OCI-LY1 (cell line): ENCODE data around the gene THNSL1.

Source experiments
- H2AFZ ChIP-seq: fragments of 200-600 bp; sonication (generic), shearing (Covaris generic); 2 replicates; pipeline ENCODE4 v1.6.0; 2014; ENCODE audit warnings: antibody characterized with exemption, mild to moderate bottlenecking, low read length
- H3F3A ChIP-seq: fragments of 200-600 bp; sonication (generic), shearing (Covaris generic); 2 replicates; pipeline ENCODE4 v1.6.0; 2014; ENCODE audit warnings: mild to moderate bottlenecking, antibody characterized with exemption, low read length, moderate library complexity; ENCODE audit not compliant: insufficient read depth
- H3K27ac ChIP-seq: fragments of 200-600 bp; sonication (generic); 2 replicates; pipeline ENCODE4 v1.5.1; 2014; ENCODE audit warnings: low read length, mixed run types, mild to moderate bottlenecking, low read depth; ENCODE audit not compliant: poor library complexity, severe bottlenecking
- H3K27me3 ChIP-seq: fragments of 200-600 bp; sonication (generic); 2 replicates; pipeline ENCODE4 v1.6.0; 2014; ENCODE audit warnings: antibody characterized with exemption, mild to moderate bottlenecking, low read length, moderate library complexity; ENCODE audit not compliant: insufficient read depth
- H3K36me3 ChIP-seq: fragments of 200-600 bp; sonication (generic); 2 replicates; pipeline ENCODE4 v1.6.1; 2014; ENCODE audit warnings: mild to moderate bottlenecking, antibody characterized with exemption, low read length, moderate library complexity, mixed read lengths; ENCODE audit not compliant: insufficient read depth
- H3K4me1 ChIP-seq: fragments of 200-600 bp; sonication (generic); 2 replicates; pipeline ENCODE4 v1.5.1; 2014; ENCODE audit warnings: mild to moderate bottlenecking, low read length, moderate library complexity; ENCODE audit not compliant: insufficient read depth, severe bottlenecking
- H3K4me2 ChIP-seq: fragments of 200-600 bp; sonication (generic), shearing (Covaris generic); 2 replicates; pipeline ENCODE4 v1.6.1; 2014; ENCODE audit warnings: low read length
- H3K4me3 ChIP-seq: fragments of 200-600 bp; sonication (generic); 2 replicates; pipeline ENCODE4 v1.5.1; 2014; ENCODE audit warnings: low read length, low read depth, mild to moderate bottlenecking, mixed read lengths; ENCODE audit not compliant: poor library complexity, severe bottlenecking
- H3K79me2 ChIP-seq: fragments of 200-600 bp; shearing (Covaris generic); 2 replicates; pipeline ENCODE4 v1.6.1; 2016; ENCODE audit warnings: mixed run types, low read length, mixed read lengths; ENCODE audit not compliant: insufficient read depth
- H3K9ac ChIP-seq: fragments of 200-600 bp; sonication (generic), shearing (Covaris generic); 2 replicates; pipeline ENCODE4 v1.6.1; 2014; ENCODE audit warnings: mild to moderate bottlenecking, low read length, mixed read lengths
- H3K9me2 ChIP-seq: fragments of 200-600 bp; sonication (generic), shearing (Covaris generic); 2 replicates; pipeline ENCODE4 v1.6.1; 2014; ENCODE audit warnings: low read depth, mild to moderate bottlenecking, low read length, mixed read lengths
- H3K9me3 ChIP-seq: fragments of 200-600 bp; shearing (Covaris generic); 2 replicates; pipeline ENCODE4 v1.6.1; 2014; ENCODE audit warnings: low read length, mixed read lengths
- H4K20me1 ChIP-seq: fragments of 200-600 bp; sonication (generic), shearing (Covaris generic); 2 replicates; pipeline ENCODE4 v1.6.0; 2016; ENCODE audit warnings: mild to moderate bottlenecking, low read length; ENCODE audit not compliant: insufficient read depth
- CTCF ChIP-seq: fragments of 200-600 bp; sonication (generic), shearing (Covaris generic); IDR thresholded peaks from 2 replicates; pipeline ENCODE4 v1.5.1; 2017; ENCODE audit warnings: mild to moderate bottlenecking, antibody characterized with exemption, low read length, moderate library complexity, mixed read lengths
- EZH2 ChIP-seq: fragments of 200-600 bp; sonication (generic), shearing (Covaris generic); IDR thresholded peaks from 2 replicates; pipeline ENCODE4 v1.8.0; 2017; ENCODE audit warnings: borderline replicate concordance, mixed run types, mild to moderate bottlenecking, antibody characterized with exemption, low read length, moderate library complexity, mixed read lengths

Gene THNSL1

GRCh38 chr10:25059990-25060389 lies 43.6 kb downstream of the THNSL1 start:
- H3K4me3 ChIP-seq = no peak overlapping the region
- no peaks in the 10 kb centered on the region for H3K4me1 ChIP-seq
- TF ChIP-seq EZH2 (no peak), CTCF (no peak)
- no peaks in the 10 kb centered on the region for H3K9me3 ChIP-seq
- H3K27ac ChIP-seq = no peak overlapping the region
- no peaks in the 10 kb centered on the region for H3K36me3 ChIP-seq
- H2AFZ ChIP-seq = no peak overlapping the region
- no peaks in the 10 kb centered on the region for H4K20me1 ChIP-seq
- H3K9ac ChIP-seq = no peak overlapping the region
- no peaks in the 10 kb centered on the region for H3K79me2 ChIP-seq
- no peaks in the 10 kb centered on the region for H3K9me2 ChIP-seq
- no peaks in the 10 kb centered on the region for H3K27me3 ChIP-seq
- H3F3A ChIP-seq = no peaks in the 10 kb centered on the region
- H3K4me2 ChIP-seq = no peak overlapping the region

- no peak for TF ChIP-seq EZH2
- no peak for TF ChIP-seq CTCF
- no peaks in the 10 kb centered on the region for H3K4me1 ChIP-seq
- no peak overlapping the region for H2AFZ ChIP-seq
- no peak overlapping the region for H3K27ac ChIP-seq
- H3K79me2 ChIP-seq = no peaks in the 10 kb centered on the region
- H3K4me2 ChIP-seq = no peak overlapping the region
- no peaks in the 10 kb centered on the region for H3F3A ChIP-seq
- no peak overlapping the region for H3K9ac ChIP-seq
- no peaks in the 10 kb centered on the region for H3K9me3 ChIP-seq
- no peaks in the 10 kb centered on the region for H3K36me3 ChIP-seq
- H3K4me3 ChIP-seq = no peak overlapping the region
- no peaks in the 10 kb centered on the region for H3K9me2 ChIP-seq
- H3K27me3 ChIP-seq = no peaks in the 10 kb centered on the region
- no peaks in the 10 kb centered on the region for H4K20me1 ChIP-seq
Measured at GRCh38 chr10:25061125-25061524, 44.7 kb downstream of the THNSL1 start.

- Histone ChIP-seq H3K79me2 (no peaks in the 10 kb centered on the region), H3K4me2 (no peak overlapping the region), H3K9me3 (no peaks in the 10 kb centered on the region), H3F3A (no peaks in the 10 kb centered on the region), H3K9me2 (no peaks in the 10 kb centered on the region), H3K36me3 (no peaks in the 10 kb centered on the region), H3K27ac (no peak overlapping the region), H2AFZ (no peak overlapping the region), H3K9ac (no peak overlapping the region), H3K27me3 (no peaks in the 10 kb centered on the region), H3K4me1 (no peaks in the 10 kb centered on the region), H3K4me3 (no peak overlapping the region), H4K20me1 (no peaks in the 10 kb centered on the region)
- TF ChIP-seq EZH2 (no peak), CTCF (no peak)
Measured at GRCh38 chr10:25061711-25062449, 45.5 kb downstream of the THNSL1 start.
